ENCODE results near the gene ATXN8OS.

The ATXN8OS gene

GRCh38 chr13:70088926-70089325, 18.7 kb upstream of the ATXN8OS start:
- TF ChIP-seq, protein P1, sequence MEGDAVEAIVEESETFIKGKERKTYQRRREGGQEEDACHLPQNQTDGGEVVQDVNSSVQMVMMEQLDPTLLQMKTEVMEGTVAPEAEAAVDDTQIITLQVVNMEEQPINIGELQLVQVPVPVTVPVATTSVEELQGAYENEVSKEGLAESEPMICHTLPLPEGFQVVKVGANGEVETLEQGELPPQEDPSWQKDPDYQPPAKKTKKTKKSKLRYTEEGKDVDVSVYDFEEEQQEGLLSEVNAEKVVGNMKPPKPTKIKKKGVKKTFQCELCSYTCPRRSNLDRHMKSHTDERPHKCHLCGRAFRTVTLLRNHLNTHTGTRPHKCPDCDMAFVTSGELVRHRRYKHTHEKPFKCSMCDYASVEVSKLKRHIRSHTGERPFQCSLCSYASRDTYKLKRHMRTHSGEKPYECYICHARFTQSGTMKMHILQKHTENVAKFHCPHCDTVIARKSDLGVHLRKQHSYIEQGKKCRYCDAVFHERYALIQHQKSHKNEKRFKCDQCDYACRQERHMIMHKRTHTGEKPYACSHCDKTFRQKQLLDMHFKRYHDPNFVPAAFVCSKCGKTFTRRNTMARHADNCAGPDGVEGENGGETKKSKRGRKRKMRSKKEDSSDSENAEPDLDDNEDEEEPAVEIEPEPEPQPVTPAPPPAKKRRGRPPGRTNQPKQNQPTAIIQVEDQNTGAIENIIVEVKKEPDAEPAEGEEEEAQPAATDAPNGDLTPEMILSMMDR (IDR thresholded peaks at IDR 0.05; ENCODE audit: low read depth, low read length) = no peak
- TF ChIP-seq EZH2phosphoT487 (IDR thresholded peaks at IDR 0.05; ENCODE audit: low read depth) = no peak
- peaks cover 43% of the 10 kb centered on the region for H3K4me1 ChIP-seq (ENCODE audit: low read length)
- no peaks in the 10 kb centered on the region for H3K9me3 ChIP-seq (ENCODE audit: insufficient read depth, low read length)
- no peaks in the 10 kb centered on the region for H3K27me3 ChIP-seq (ENCODE audit: low read depth, low read length)
- no peaks in the 10 kb centered on the region for H3K79me2 ChIP-seq (ENCODE audit: low read length)
- peaks cover 2% of the 10 kb centered on the region for H3K36me3 ChIP-seq (replicated peaks; ENCODE audit: low read depth, low read length)
- H3K9ac ChIP-seq (ENCODE audit: low read length) = no peak overlapping the region
- no peak overlapping the region for H2AFZ ChIP-seq (ENCODE audit: low read depth, low read length)
- no peak overlapping the region for H3K27ac ChIP-seq (ENCODE audit: low read length)
- H4K20me1 ChIP-seq (ENCODE audit: insufficient read depth, low read length) = no peaks in the 10 kb centered on the region
- H3K4me3 ChIP-seq (ENCODE audit: low read length) = no peak overlapping the region
- H3K4me2 ChIP-seq (ENCODE audit: low read length) = no peak overlapping the region

- Histone ChIP-seq H3K27ac (ENCODE audit: low read length) (peak overlapping the region; percentile 93), H3K9ac (ENCODE audit: low read length) (peak overlapping the region; percentile 44; the same call in 1 of the 2 replicates)
These were observed 17.4 kb upstream of the ATXN8OS start for GRCh38 chr13:70090036-70090723.

DNA sequence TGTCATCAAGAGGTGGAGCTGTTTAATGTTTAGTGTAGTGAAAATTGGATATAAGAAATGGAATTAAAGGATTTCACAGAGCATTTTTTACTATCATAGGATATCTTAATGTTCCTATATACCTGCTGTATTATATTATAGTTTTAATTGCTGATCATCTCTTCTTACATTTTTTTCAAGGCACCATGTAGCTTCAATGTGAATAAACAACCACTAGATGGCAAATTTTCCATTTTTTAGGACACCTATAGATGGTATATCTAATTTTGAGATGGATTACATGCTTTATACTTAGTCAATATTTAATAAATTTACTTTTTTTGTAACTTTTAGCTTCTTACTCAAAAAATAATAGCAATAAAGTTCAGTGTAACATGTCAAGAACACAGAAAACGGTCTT, 9.0 kb upstream of the ATXN8OS start:
- Histone ChIP-seq H4K20me1 (ENCODE audit: insufficient read depth, low read length) (no peaks in the 10 kb centered on the region), H3K27ac (ENCODE audit: low read length) (no peak overlapping the region), H3K36me3 (replicated peaks; ENCODE audit: low read depth, low read length) (no peaks in the 10 kb centered on the region), H3K9ac (ENCODE audit: low read length) (no peak overlapping the region), H3K4me3 (ENCODE audit: low read length) (no peak overlapping the region), H3K27me3 (ENCODE audit: low read depth, low read length) (no peaks in the 10 kb centered on the region), H3K4me2 (ENCODE audit: low read length) (no peak overlapping the region), H3K9me3 (ENCODE audit: insufficient read depth, low read length) (no peaks in the 10 kb centered on the region), H3K4me1 (ENCODE audit: low read length) (no peaks in the 10 kb centered on the region), H3K79me2 (ENCODE audit: low read length) (no peaks in the 10 kb centered on the region), H2AFZ (ENCODE audit: low read depth, low read length) (no peak overlapping the region)
- TF ChIP-seq EZH2phosphoT487 (IDR thresholded peaks at IDR 0.05; ENCODE audit: low read depth) = no peak
- TF ChIP-seq, protein P1 (IDR thresholded peaks at IDR 0.05; ENCODE audit: low read depth, low read length) = peak; percentile 88

More at GRCh38 chr13:70090036-70090723, 17.4 kb upstream of the ATXN8OS start:
- H3K27me3 ChIP-seq (ENCODE audit: low read depth, low read length) = no peaks in the 10 kb centered on the region
- no peaks in the 10 kb centered on the region for H3K9me3 ChIP-seq (ENCODE audit: insufficient read depth, low read length)
- no peaks in the 10 kb centered on the region for H3K79me2 ChIP-seq (ENCODE audit: low read length)
- H3K36me3 ChIP-seq (replicated peaks; ENCODE audit: low read depth, low read length) = no peaks in the 10 kb centered on the region
- H3K4me1 ChIP-seq (ENCODE audit: low read length) = peaks cover 34% of the 10 kb centered on the region
- peak overlapping the region; percentile 68 for H3K4me2 ChIP-seq (ENCODE audit: low read length)
- TF ChIP-seq, protein P1 (IDR thresholded peaks at IDR 0.05; ENCODE audit: low read depth, low read length) = no peak
- no peak for TF ChIP-seq EZH2phosphoT487 (IDR thresholded peaks at IDR 0.05; ENCODE audit: low read depth)
- H2AFZ ChIP-seq (ENCODE audit: low read depth, low read length) = peak overlapping the region; percentile 16; the same call in 1 of the 2 replicates
- H3K4me3 ChIP-seq (ENCODE audit: low read length) = peak overlapping the region; percentile 34
- H4K20me1 ChIP-seq (ENCODE audit: insufficient read depth, low read length) = no peaks in the 10 kb centered on the region

DNA sequence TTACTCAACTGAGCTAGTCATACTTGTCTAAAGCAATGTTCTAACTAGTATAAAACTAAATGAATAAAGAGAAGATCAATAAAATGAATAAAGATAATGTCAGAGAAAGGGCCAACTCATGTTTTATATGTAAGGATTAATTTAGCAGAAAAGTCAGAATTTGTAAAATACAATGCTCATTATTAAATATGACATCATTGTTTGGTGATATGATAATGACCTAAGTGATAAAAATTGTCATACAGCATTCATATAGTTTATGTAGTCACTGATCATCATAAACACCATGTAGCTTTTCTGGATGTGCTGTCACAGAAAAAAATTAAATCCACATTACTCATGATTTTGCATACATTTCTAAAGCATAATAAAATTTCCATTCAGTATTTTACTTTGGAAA, 3.1 kb upstream of the ATXN8OS start:
- Histone ChIP-seq H3K4me1 (ENCODE audit: low read length) (no peaks in the 10 kb centered on the region), H3K9me3 (ENCODE audit: insufficient read depth, low read length) (no peaks in the 10 kb centered on the region), H3K27me3 (ENCODE audit: low read depth, low read length) (no peaks in the 10 kb centered on the region), H3K36me3 (replicated peaks; ENCODE audit: low read depth, low read length) (no peaks in the 10 kb centered on the region), H4K20me1 (ENCODE audit: insufficient read depth, low read length) (no peaks in the 10 kb centered on the region), H3K79me2 (ENCODE audit: low read length) (no peaks in the 10 kb centered on the region), H3K4me2 (ENCODE audit: low read length) (no peak overlapping the region), H3K9ac (ENCODE audit: low read length) (no peak overlapping the region), H3K4me3 (ENCODE audit: low read length) (no peak overlapping the region), H3K27ac (ENCODE audit: low read length) (no peak overlapping the region), H2AFZ (ENCODE audit: low read depth, low read length) (no peak overlapping the region)
- TF ChIP-seq EZH2phosphoT487 (IDR thresholded peaks at IDR 0.05; ENCODE audit: low read depth) = no peak
- TF ChIP-seq, protein P1 (IDR thresholded peaks at IDR 0.05; ENCODE audit: low read depth, low read length) = no peak
